Heart right ventricle (tissue), 16 donors: ENCODE data around the gene TTC9B. TPM values are rescaled to one million over a fixed set of nuclear protein-coding genes. Genes with fewer than 3 reads are reported as not detected.

Source experiments
- ATAC-seq, 8 donors: fragments of 200-7000 bp; cut with Tn5 transposase; one replicate each; pipeline ENCODE4 v1.9.1; 2020; ENCODE audit warnings: mild to moderate bottlenecking in 8 of 8, moderate library complexity in 8 of 8, moderate number of reproducible peaks in 1 of 8
- DNase-seq, 2 donors: peaks; one replicate each; pipeline ENCODE4 v3.0.0-alpha.2; 2020
- H3K27ac ChIP-seq, 10 donors: fragments of 200-600 bp; sonication (generic) in 2 of 10; one replicate each; pipeline versions ENCODE4 v1.5.0 to v1.8.0; 2020 to 2022; ENCODE audit warnings: mild to moderate bottlenecking in 3 of 10
- H3K27me3 ChIP-seq, 7 donors: fragments of 200-600 bp; one replicate each; pipeline ENCODE4 v1.8.0; 2021 to 2022; ENCODE audit warnings: mild to moderate bottlenecking in 2 of 7
- H3K36me3 ChIP-seq, 9 donors: fragments of 200-600 bp; sonication (generic) in 1 of 9; one replicate each; pipeline versions ENCODE4 v1.5.0 to v1.8.0; 2020 to 2022; ENCODE audit warnings: mild to moderate bottlenecking in 2 of 9
- H3K4me1 ChIP-seq, 9 donors: fragments of 200-600 bp; sonication (generic) in 1 of 9; one replicate each; pipeline versions ENCODE4 v1.5.0 to v1.8.0; 2020 to 2022; ENCODE audit warnings: mild to moderate bottlenecking in 4 of 9
- H3K4me3 ChIP-seq, 10 donors: fragments of 200-600 bp; sonication (generic) in 2 of 10; one replicate each; pipeline versions ENCODE4 v1.5.0 to v1.8.0; 2020 to 2022; ENCODE audit warnings: mild to moderate bottlenecking in 7 of 10, moderate library complexity in 2 of 10
- H3K9me3 ChIP-seq, 11 donors: fragments of 200-600 bp in 10 of 11; sonication (generic) in 2 of 11; one replicate each; pipeline versions ENCODE4 v1.5.0 to v1.8.0; 2013 to 2022; ENCODE audit warnings: mild to moderate bottlenecking in 2 of 11, control low read depth in 1 of 11, moderate library complexity in 1 of 11
- WGBS, 2 donors: extraction: QIAGEN DNeasy Blood & Tissue Kit; methylation state at CpG; one replicate each; pipeline ENCODE4 v1.1.7; 2013; ENCODE audit warnings: inconsistent platforms in 1 of 2; 5-methylcytosine and 5-hydroxymethylcytosine counted together
- intact Hi-C, 10 donors: fragments of 100-400 bp; cut with DNase I; formaldehyde crosslinking; loops; one replicate each; pipeline versions ENCODE4 v1.11.1 to v1.14.2; 2022
- polyA plus RNA-seq, 2 donors: library from polyadenylated mRNA; stranded (reverse); fragments of 200-250 nt; gene quantifications; one replicate each; pipeline ENCODE4 v1.2.3, GENCODE V29; 2013
- total RNA-seq, 10 donors: library from RNA; stranded (reverse); fragmentation: NEBNext Ultra II Directional in 3 of 10; extraction: Animal tissue kit (Norgen Biotek cat#: 25700) in 3 of 10; gene quantifications; one replicate each; pipeline versions ENCODE4 v1.2.1 to v1.2.4, GENCODE V29; 2021 to 2023
- TF ChIP-seq, protein P1 (sequence below), 9 donors: fragments of 200-600 bp; sonication (generic) in 2 of 9; IDR thresholded peaks; one replicate each; pipeline versions ENCODE4 v1.5.0 to v1.8.0; 2021 to 2022; ENCODE audit warnings: antibody characterized with exemption in 9 of 9, mild to moderate bottlenecking in 5 of 9, moderate library complexity in 1 of 9
- donor health status: Arrhythmogenic right ventricular cardiomyopathy.
- donor health status: ischemic (EF 13 %, LVEDD 7.1; RV severe dilation, severe dysfunction).
- donor health status: healthy with polysubstance abuse.
- donor health status: DM: no; HTN: yes; CAD: no.
- donor health status: DM: no; HTN: no; CAD: no.
- donor health status: ischemic (EF 25% LVEDD 6.9; RV normal size, moderate dysfunction).
- donor health status: ischemic (EF 25% LVEDD 5.7; RV mildly dilated, moderate dysfunction).
- donor health status: healthy.
- donor health status: DM: yes; HTN: yes; CAD: no.
- donor health status: Ischemic cardiomyopathy.
- donor health status: ischemic (EF 35%, LVEDD 5.7; RV mildly dilated, moderate dysfunction).
- donor health status: nonischemic (EF 11% LVEDD 7.7; RV severe dilation, severe dysfunction).
- donor health status: DM: yes; HTN: yes; CAD: no.
- donor health status: PGD.
- donor health status: ischemic (EF 29% LVEDD 5.4; RV normal size, mild dysfunction).
- donor health status: nonischemic (EF 23%, LVEDD 6.1; RV moderate dilation, normal function).

The TTC9B gene
- total and polyA plus RNA-seq, 12 donors, result not detected

- Histone ChIP-seq H3K4me1 (peaks cover 0 to 37% (median 20%) of the 10 kb centered on the region in 9 donors), H3K27ac (no peak overlapping the region), H3K9me3 (no peaks in the 10 kb centered on the region), H3K4me3 (no peak overlapping the region), H3K27me3 (no peaks in the 10 kb centered on the region), H3K36me3 (peaks cover 0 to 36% (median 1%) of the 10 kb centered on the region in 9 donors)
- TF ChIP-seq, protein P1, sequence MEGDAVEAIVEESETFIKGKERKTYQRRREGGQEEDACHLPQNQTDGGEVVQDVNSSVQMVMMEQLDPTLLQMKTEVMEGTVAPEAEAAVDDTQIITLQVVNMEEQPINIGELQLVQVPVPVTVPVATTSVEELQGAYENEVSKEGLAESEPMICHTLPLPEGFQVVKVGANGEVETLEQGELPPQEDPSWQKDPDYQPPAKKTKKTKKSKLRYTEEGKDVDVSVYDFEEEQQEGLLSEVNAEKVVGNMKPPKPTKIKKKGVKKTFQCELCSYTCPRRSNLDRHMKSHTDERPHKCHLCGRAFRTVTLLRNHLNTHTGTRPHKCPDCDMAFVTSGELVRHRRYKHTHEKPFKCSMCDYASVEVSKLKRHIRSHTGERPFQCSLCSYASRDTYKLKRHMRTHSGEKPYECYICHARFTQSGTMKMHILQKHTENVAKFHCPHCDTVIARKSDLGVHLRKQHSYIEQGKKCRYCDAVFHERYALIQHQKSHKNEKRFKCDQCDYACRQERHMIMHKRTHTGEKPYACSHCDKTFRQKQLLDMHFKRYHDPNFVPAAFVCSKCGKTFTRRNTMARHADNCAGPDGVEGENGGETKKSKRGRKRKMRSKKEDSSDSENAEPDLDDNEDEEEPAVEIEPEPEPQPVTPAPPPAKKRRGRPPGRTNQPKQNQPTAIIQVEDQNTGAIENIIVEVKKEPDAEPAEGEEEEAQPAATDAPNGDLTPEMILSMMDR (IDR thresholded peaks at IDR 0.05), result no peak
- DNase-seq (no peak), ATAC-seq (peak in 3 of 8 donors; percentile 4 to 15 (median 13))
- 83 to 88% methylated on average over 12 of the region's 12 CpGs for WGBS, 2 donors
- intact Hi-C loops, result no loop called here
Observed at GRCh38 chr19:40247735-40248262, 29.6 kb upstream of the TTC9B start.

- TF ChIP-seq, protein P1 (IDR thresholded peaks at IDR 0.05), result no peak
- intact Hi-C loops, result no loop called here
- Histone ChIP-seq H3K4me1 (peaks cover 4 to 40% (median 22%) of the 10 kb centered on the region in 9 donors), H3K27ac (no peak overlapping the region), H3K27me3 (no peaks in the 10 kb centered on the region), H3K9me3 (no peaks in the 10 kb centered on the region), H3K4me3 (no peak overlapping the region), H3K36me3 (peaks cover 0 to 35% (median 0%) of the 10 kb centered on the region in 9 donors)
- ATAC-seq, result peak in 1 of 8 donors; percentile 13
- DNase-seq, result no peak
- 81 to 87% methylated on average over 6 of the region's 6 CpGs for WGBS, 2 donors
Observed at GRCh38 chr19:40247178-40247577, 29.0 kb upstream of the TTC9B start.

GRCh38 chr19:40246292-40247073 lies 28.3 kb upstream of the TTC9B start:
- TF ChIP-seq, protein P1 (IDR thresholded peaks at IDR 0.05), result no peak
- H3K27ac ChIP-seq, result no peak overlapping the region
- intact Hi-C loops, result no loop called here
- no peak for ATAC-seq
- no peaks in the 10 kb centered on the region for H3K27me3 ChIP-seq
- peaks cover 0 to 35% (median 0%) of the 10 kb centered on the region in 9 donors for H3K36me3 ChIP-seq
- no peaks in the 10 kb centered on the region for H3K9me3 ChIP-seq
- no peak overlapping the region for H3K4me3 ChIP-seq
- peaks cover 11 to 47% (median 28%) of the 10 kb centered on the region in 9 donors for H3K4me1 ChIP-seq
- no peak for DNase-seq
- 94 to 97% methylated on average over 16 of the region's 16 CpGs for WGBS, 2 donors

DNA sequence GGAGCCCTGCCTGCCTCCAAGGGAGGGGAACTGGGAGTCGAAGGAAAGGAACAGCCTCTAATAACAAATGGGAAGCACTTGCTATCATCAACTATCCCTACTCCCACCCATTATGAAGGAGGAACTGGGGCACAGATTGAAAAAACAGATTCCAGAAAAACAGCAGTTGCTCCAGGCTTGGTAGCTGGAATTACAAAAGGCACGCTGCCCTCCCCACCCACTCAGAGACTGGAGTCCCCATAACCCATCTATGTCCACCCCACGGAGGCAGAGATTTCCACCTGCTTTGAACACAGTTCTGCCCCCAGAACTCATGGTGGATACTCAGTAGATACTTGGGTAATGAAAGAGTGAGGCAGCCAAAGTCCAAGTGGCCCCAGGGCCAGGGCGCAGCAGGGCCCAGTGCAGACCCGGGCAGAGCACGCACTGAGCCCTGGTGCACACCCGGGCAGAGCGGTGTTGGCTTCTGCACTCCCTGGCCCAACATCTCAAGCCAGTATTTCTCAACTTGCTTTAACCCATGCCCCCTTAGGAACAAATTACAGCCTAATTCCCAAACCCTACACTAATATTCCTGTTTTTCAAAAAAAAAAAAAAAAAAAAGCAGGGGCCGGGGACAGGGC lies 27.4 kb upstream of the TTC9B start:
- Histone ChIP-seq H3K27me3 (no peaks in the 10 kb centered on the region), H3K36me3 (peaks cover 0 to 39% (median under 1%) of the 10 kb centered on the region in 9 donors), H3K4me3 (no peak overlapping the region), H3K4me1 (peaks cover 12 to 53% (median 35%) of the 10 kb centered on the region in 9 donors), H3K9me3 (no peaks in the 10 kb centered on the region), H3K27ac (no peak overlapping the region)
- DNase-seq, result no peak
- WGBS, 2 donors, result 76 to 80% methylated on average over 9 of the region's 9 CpGs
- intact Hi-C loops, result no loop called here
- TF ChIP-seq, protein P1 (IDR thresholded peaks at IDR 0.05), result no peak
- no peak for ATAC-seq
